HG03354 (cell line): ENCODE measurements around the gene SLC6A17.

Experiments used
- ATAC-seq: cut with Tn5 transposase; IDR thresholded peaks from one replicate; pipeline ENCODE4 v1.9.1; 2021; ENCODE audit warnings: mild to moderate bottlenecking; ENCODE audit not compliant: unreplicated experiment, poor library complexity, severe bottlenecking

SLC6A17 gene

DNA sequence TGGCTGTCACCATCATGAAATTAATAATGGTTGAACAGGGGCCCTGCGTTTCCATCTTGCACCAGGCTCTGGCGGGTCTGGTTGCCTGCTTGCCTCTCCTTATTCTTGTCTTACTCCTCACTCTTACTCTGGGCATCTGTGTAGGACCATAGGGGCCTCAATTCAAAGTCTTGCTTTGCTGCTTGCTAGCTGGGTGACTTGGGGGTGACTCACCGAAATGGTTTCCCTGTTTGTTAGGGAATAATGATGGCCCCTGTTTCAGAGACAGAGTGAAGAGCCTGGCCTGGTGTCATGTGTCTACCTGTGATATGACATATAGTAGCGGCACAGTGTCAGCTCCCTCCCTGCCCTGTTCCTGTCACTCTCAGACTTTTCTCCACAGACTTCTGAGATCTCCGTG lies 84.4 kb downstream of the SLC6A17 start:
- no peak for ATAC-seq

GRCh38 chr1:110235181-110235833 lies 85.0 kb downstream of the SLC6A17 start:
- no peak for ATAC-seq

DNA sequence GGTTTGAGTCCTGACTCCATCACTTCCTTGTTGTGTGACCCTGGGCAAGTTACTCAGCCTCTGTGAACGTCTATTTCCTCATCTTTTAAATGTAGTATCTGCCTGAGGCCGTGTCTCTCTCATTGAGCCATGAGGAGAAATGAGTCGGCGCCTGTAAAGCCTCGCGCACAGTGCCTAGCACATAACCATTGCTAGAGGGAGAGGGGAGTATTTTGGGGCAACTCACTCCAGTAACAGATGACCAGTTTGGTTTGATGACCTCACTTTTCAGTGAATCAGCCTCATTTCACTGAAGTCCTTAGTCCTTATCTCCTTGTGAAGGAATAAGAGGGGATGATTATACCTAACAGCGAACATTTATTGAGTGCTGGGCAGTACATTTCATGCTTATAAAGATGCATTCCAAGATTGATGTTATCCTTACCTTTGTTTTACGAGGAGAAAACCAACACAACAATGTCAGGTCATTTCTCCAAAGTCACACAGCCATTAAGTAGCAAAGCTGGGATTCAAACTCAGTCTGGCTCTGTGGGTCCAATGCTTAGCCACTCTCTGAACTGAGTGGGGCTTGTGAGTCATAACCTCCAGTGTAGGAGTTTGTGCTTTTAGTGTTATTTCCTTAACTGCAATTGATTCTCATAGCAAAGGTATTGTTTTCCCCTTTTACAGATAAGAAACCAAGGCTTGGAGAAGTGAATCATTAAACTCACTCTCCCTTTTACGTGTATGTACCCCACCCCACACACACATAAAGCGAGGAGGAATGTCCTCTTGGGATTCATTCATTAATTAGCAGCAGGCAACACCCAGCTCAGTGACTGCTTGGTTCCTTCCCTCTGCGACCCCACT lies 85.8 kb downstream of the SLC6A17 start:
- no peak for ATAC-seq

DNA sequence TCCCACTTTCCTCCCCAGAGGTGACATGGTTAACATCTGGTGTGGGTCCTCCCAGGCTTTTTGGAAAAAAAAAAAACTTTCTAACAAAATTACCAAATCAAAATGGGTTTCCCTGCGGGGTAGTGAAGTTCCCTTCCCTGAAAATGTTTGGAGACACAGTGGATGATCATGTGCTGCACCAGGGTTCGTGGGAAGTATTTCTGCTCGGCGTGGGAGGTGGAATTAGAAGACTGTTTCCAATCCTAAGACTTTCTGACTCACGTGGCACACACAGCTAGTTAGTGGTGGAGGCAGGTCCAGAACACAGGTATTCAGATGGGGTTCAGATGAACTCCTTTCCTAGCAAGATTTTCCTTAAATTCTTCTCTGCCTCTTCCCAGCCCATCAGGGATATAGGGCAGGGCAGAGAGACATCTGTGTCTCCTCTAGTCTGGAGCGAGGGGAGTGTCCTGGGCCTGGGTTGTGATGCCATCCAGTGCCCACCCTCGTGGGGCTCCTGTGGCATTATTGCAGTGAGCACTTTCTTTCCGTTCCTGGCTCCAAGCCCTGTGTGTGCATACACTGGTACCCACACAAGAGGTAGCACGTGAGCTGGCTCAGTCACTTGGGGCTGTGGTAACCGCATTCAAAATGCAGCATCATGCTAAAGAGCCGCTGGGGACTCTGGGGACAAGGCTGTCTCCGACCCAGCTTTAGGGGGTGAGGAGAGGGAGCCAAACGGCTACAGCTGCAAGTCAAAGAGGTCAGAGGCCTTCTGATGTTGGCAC lies 87.3 kb downstream of the SLC6A17 start:
- no peak for ATAC-seq

- no peak for ATAC-seq
These were observed 89.4 kb downstream of the SLC6A17 start for GRCh38 chr1:110239441-110240430.

- no peak for ATAC-seq
These were observed 90.3 kb downstream of the SLC6A17 start for GRCh38 chr1:110240476-110241210.

GRCh38 chr1:110241516-110241915 lies 91.2 kb downstream of the SLC6A17 start:
- no peak for ATAC-seq

GRCh38 chr1:110242062-110242461 lies 91.8 kb downstream of the SLC6A17 start:
- no peak for ATAC-seq

- peak; percentile 6 for ATAC-seq
These were observed 92.4 kb downstream of the SLC6A17 start for GRCh38 chr1:110242731-110243130.

GRCh38 chr1:110243146-110243545 lies 92.9 kb downstream of the SLC6A17 start:
- ATAC-seq, result peak; percentile 37

DNA sequence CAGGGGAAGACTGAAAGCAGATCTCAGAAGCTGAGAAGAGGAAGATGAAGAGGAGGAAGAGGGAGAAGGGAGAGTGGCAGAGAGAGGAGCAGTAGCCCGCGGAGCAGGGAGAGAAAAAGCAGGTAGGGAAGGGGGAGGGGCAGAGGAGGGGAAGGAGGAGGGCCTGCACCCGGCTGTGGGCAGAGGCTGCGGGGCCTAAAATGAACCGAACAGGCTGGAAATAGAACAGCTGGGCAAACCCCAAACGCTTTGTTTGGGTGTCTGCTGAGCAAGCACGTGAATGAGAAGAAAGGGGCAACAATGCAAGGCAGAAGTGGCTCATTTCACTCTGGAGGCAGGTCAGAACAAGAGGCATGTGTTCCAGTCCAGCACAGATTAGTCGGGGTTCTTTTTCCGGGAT lies 93.3 kb downstream of the SLC6A17 start:
- peak; percentile 74 for ATAC-seq

DNA sequence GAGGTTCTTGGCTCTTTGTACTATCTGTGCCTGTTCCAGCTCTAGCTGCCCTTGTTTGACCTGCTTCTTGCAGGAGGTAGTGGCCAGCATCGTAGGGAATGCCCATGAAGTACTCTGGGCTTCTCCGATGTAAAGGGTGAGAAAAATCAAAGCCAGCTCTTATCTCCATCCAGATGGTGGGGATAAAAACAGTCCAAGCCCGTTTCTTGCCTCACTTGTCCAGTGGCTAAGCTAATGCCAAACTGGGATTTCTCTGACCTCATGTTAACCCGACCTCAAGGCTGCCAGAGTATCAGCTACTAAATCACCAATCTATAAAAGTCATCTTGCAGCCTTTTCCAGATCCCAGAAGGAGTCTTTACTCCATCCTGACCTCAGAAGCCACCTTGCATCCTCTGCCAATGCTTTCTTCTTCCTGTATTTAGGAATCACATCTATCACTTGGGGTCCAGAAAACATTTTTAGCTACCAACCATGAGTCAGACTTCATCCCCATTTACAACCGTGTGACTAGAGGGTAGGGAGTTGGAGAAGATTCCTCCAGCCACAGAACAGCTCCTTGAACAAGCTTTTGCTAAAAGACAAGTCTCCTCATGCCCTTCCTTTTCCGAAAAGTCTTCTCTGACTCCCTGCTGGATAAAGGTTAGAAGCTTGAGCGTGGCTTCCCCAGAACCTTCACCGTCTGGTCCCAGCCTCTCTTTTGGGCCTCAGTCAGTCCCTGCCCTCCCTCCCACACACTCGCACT lies 95.8 kb downstream of the SLC6A17 start:
- no peak for ATAC-seq

DNA sequence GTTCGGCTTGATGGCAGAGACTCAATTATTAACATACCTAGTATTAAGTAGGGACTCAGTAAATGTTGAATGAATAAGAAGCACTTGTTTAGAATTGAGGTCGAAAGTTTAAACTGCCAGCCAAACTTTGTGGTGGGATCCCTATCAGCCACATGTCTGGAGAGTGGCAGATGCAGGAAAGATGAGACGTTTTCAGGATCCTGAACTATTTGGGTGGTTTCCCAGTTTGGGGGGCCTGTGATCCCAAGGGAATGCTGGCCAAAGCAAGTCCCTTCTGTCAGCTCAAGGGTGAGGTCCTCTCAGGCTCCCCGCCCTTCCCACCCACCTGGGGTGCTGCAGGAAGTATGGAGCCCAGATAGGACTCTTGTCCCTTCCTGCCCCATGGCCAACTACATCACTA lies 98.5 kb downstream of the SLC6A17 start:
- ATAC-seq, result no peak

GRCh38 chr1:110249256-110249655 lies 99.0 kb downstream of the SLC6A17 start:
- ATAC-seq, result no peak

- no peak for ATAC-seq
These were observed 99.7 kb downstream of the SLC6A17 start for GRCh38 chr1:110250008-110250407.

DNA sequence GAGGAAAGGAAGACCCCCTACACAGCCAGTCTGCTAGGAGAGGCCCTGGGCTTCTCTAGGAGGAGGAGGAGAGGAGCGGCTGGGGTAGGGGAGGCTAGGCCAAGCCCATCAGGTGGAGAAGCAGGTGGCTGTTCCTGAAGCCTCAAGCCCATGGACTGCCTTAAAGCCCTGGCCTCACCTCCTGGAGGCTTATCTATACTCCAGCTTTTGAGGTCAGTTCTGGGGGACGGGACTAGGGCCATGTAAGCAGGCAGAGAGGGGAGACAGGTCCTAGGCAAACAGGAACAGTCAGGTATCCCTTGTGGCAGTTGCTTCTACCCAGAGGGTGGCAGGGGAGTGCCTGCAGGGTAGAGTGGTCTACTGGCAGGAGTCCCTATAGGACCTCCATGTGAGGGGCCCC lies 100.5 kb downstream of the SLC6A17 start:
- no peak for ATAC-seq
